GM12878 (cell line): ENCODE measurements around the gene NONO. TPM values are rescaled to one million over a fixed set of nuclear protein-coding genes. Genes with fewer than 3 reads are reported as not detected.

Source experiments
- ATAC-seq: fragments of 200-7000 bp; cut with Tn5 transposase; 3 replicates; pipeline ENCODE4 v1.9.1; 2020; ENCODE audit warnings: mild to moderate bottlenecking, moderate library complexity
- BruUV-seq: library from RNA; stranded (reverse); fragments of 400-500 nt; replicated peaks from 2 replicates; lab custom pipeline; 2021; lab: Mats Ljungman, UMichigan
- CTCF ChIA-PET: fragments of 300-600 bp; sonication (Branson Sonifier 250); formaldehyde crosslinking; extraction: SDS; loops from one replicate; lab custom pipeline; 2021; ENCODE audit warnings: inconsistent platforms; lab: Yijun Ruan, JAX
- POLR2A ChIA-PET: fragments of 350-600 bp; formaldehyde crosslinking; extraction: SDS; loops from one replicate; lab custom pipeline; 2021; ENCODE audit warnings: inconsistent platforms; lab: Charles Lee
- RAD21 ChIA-PET: fragments of 300-600 bp; sonication (Branson Sonifier 250); formaldehyde crosslinking; loops from one replicate; lab custom pipeline; 2023; ENCODE audit warnings: antibody characterized with exemption; ENCODE audit not compliant: unreplicated experiment; lab: Charles Lee
- SMC1A ChIA-PET: fragments of 300-600 bp; sonication (Branson Sonifier 250); formaldehyde crosslinking; loops from one replicate; lab custom pipeline; 2023; ENCODE audit not compliant: unreplicated experiment, uncharacterized antibody; lab: Charles Lee
- DNase-seq: peaks from one replicate; pipeline ENCODE4 v3.0.0-alpha.2; 2011; ENCODE audit warnings: low read depth, low spot score
- FAIRE-seq: peaks from 3 replicates; lab custom pipeline; 2011; peaks lifted over from hg19 to GRCh38; lab: Jason Lieb, UNC
- H2AFZ ChIP-seq: 2 replicates; pipeline ENCODE4 v1.6.0; 2011; ENCODE audit warnings: low read depth, low read length, control low read depth; ENCODE audit not compliant: control insufficient read depth
- H3K27ac ChIP-seq: 2 replicates; pipeline ENCODE4 v1.5.1; 2011; ENCODE audit warnings: control low read depth; ENCODE audit not compliant: control insufficient read depth, insufficient read depth
- H3K27me3 ChIP-seq, 2 experiments: replicated peaks in 1 of 2; 2 replicates each; pipeline versions ENCODE4 v1.6.0 to v1.6.1; 2011; ENCODE audit warnings: low read length in 1 of 2; ENCODE audit not compliant: control insufficient read depth in 2 of 2, insufficient read depth in 2 of 2
- H3K36me3 ChIP-seq, 2 experiments: 2 replicates each; pipeline ENCODE4 v1.5.1; 2011; ENCODE audit warnings: low read length in 1 of 2; ENCODE audit not compliant: control insufficient read depth in 2 of 2, insufficient read depth in 2 of 2
- H3K4me1 ChIP-seq: 2 replicates; pipeline ENCODE4 v1.6.1; 2011; ENCODE audit warnings: mild to moderate bottlenecking, low read length, moderate library complexity, mixed read lengths; ENCODE audit not compliant: control insufficient read depth, insufficient read depth
- H3K4me2 ChIP-seq: 2 replicates; pipeline ENCODE4 v1.6.0; 2011; ENCODE audit warnings: control low read depth; ENCODE audit not compliant: control insufficient read depth, insufficient read depth
- H3K4me3 ChIP-seq: fragments of 200-600 bp; sonication (generic); 2 replicates; pipeline ENCODE4 v1.5.1; 2016
- H3K79me2 ChIP-seq: 2 replicates; pipeline ENCODE4 v1.6.0; 2011; ENCODE audit warnings: low read length; ENCODE audit not compliant: control insufficient read depth, insufficient read depth
- H3K9ac ChIP-seq: 2 replicates; pipeline ENCODE4 v1.8.0; 2011; ENCODE audit warnings: low read length, control low read depth, mixed read lengths; ENCODE audit not compliant: control insufficient read depth, insufficient read depth
- H3K9me3 ChIP-seq: replicated peaks from 3 replicates; pipeline ENCODE4 v1.5.1; 2011; ENCODE audit warnings: mild to moderate bottlenecking, low read length; ENCODE audit not compliant: control insufficient read depth, insufficient read depth
- H4K20me1 ChIP-seq: 2 replicates; pipeline ENCODE4 v1.6.0; 2011; ENCODE audit not compliant: control insufficient read depth, insufficient read depth
- BACH1 ChIP-seq: fragments of 450-650 bp; IDR thresholded peaks from 2 replicates; pipeline ENCODE4 v1.6.1; 2017; ENCODE audit warnings: mild to moderate bottlenecking, borderline replicate concordance
- CHD1 ChIP-seq: IDR thresholded peaks from 2 replicates; pipeline ENCODE4 v1.6.1; 2012; ENCODE audit warnings: low read depth, low read length, improper control_type of control experiment
- CUX1 ChIP-seq: IDR thresholded peaks from 2 replicates; pipeline ENCODE4 v1.6.1; 2012; ENCODE audit warnings: improper control_type of control experiment, low read depth, low read length; ENCODE audit not compliant: insufficient replicate concordance
- DPF2 ChIP-seq: fragments of 450-650 bp; IDR thresholded peaks from 2 replicates; pipeline ENCODE4 v1.6.1; 2017; ENCODE audit warnings: mild to moderate bottlenecking
- ELK1 ChIP-seq: IDR thresholded peaks from 2 replicates; pipeline ENCODE4 v1.6.1; 2012; ENCODE audit warnings: low read depth, low read length, improper control_type of control experiment
- EZH2 ChIP-seq: IDR thresholded peaks from 2 replicates; pipeline ENCODE4 v1.6.1; 2012; ENCODE audit warnings: low read depth, mild to moderate bottlenecking, control low read depth, inconsistent platforms, low read length, borderline replicate concordance; ENCODE audit not compliant: control insufficient read depth
- HDAC2 ChIP-seq: fragments of 200-600 bp; sonication (generic); IDR thresholded peaks from 2 replicates; pipeline ENCODE4 v1.6.1; 2017
- KDM1A ChIP-seq: fragments of 200-600 bp; sonication (generic); IDR thresholded peaks from 2 replicates; pipeline ENCODE4 v1.6.1; 2016; ENCODE audit warnings: borderline replicate concordance
- MTA3 ChIP-seq: IDR thresholded peaks from 2 replicates; pipeline ENCODE4 v1.6.1; 2012; ENCODE audit warnings: low read length, inconsistent platforms, borderline replicate concordance
- NR2C1 ChIP-seq: fragments of 450-650 bp; IDR thresholded peaks from 2 replicates; pipeline ENCODE4 v1.6.1; 2017; ENCODE audit warnings: antibody characterized with exemption, mild to moderate bottlenecking, moderate library complexity
- NR2F1 ChIP-seq: fragments of 450-650 bp; conservative IDR thresholded peaks from 2 replicates; pipeline ENCODE4 v1.6.1; 2017; ENCODE audit warnings: mild to moderate bottlenecking
- POLR2A ChIP-seq: IDR thresholded peaks from 2 replicates; pipeline ENCODE4 v1.6.1; 2011; ENCODE audit warnings: low read depth, mild to moderate bottlenecking, low read length
- POLR2AphosphoS5 ChIP-seq: IDR thresholded peaks from 2 replicates; pipeline ENCODE4 v1.6.1; 2011; ENCODE audit warnings: mild to moderate bottlenecking, low read length, inconsistent platforms
- RAD51 ChIP-seq: fragments of 450-650 bp; IDR thresholded peaks from 2 replicates; pipeline ENCODE4 v1.6.1; 2016; ENCODE audit warnings: moderate library complexity, mild to moderate bottlenecking, inconsistent platforms
- WGBS: methylation state at CpG from one replicate; pipeline ENCODE4 v1.1.6; 2016; ENCODE audit warnings: low lambda C conversion rate; ENCODE audit not compliant: insufficient replicate concordance, insufficient coverage; ENCODE audit errors: missing lambda C conversion rate; 5-methylcytosine and 5-hydroxymethylcytosine counted together
- in situ Hi-C: fragments of 300-500 bp; cut with MboI; formaldehyde crosslinking; loops from 9 replicates; pipeline ENCODE4 v1.14.3; 2018; ENCODE audit warnings: mixed read lengths
- intact Hi-C: fragments of 100-400 bp; cut with micrococcal nuclease; formaldehyde crosslinking; loops from one replicate; pipeline ENCODE4 v1.14.2; 2022; ENCODE audit not compliant: unreplicated experiment
- polyA plus RNA-seq, 11 experiments: library from polyadenylated mRNA; depleted of rRNA in 4 of 11; unstranded in 6 of 11; stranded (reverse) in 5 of 11; fragments of >200 nt; fragmentation: Nextera tagmentation in 4 of 11; fragmentation: Illumina TruSeq in 1 of 11; extraction: Ambion mirVana in 4 of 11; extraction: Trizol in 1 of 11; gene quantifications; 1 replicate in 1 of 11; 2 replicates in 10 of 11; pipeline versions ENCODE4 v1.2.1 to v1.2.3, GENCODE V29; 2011 to 2016; ENCODE audit warnings: inconsistent platforms in 2 of 11, missing spikeins in 2 of 11, low read depth in 1 of 11
- total RNA-seq, 4 experiments: library from RNA; depleted of rRNA in 3 of 4; stranded (reverse); fragments of >200 nt in 3 of 4; fragmentation: Illumina TruSeq in 1 of 4; extraction: Trizol in 1 of 4; gene quantifications; 2 replicates each; pipeline versions ENCODE4 v1.2.1 to v1.2.3, GENCODE V29; 2013 to 2021

Gene NONO
- total and polyA plus RNA-seq, 10 of the 15 experiments (the other 5 are each of a cell fraction or from before 2014, with no cell fraction given) = 206 to 505 (median 373) TPM

- TF ChIP-seq ELK1 (no peak), DPF2 (no peak), CHD1 (no peak), MTA3 (no peak), POLR2A (peak; percentile 69)
Observed at GRCh38 chrX:71254092-71254963, 29.1 kb upstream of the NONO start, which contains the start of gene ZMYM3 (continued).

GRCh38 chrX:71256051-71256450 lies 27.4 kb upstream of the NONO start:
- no TSS peak for BruUV-seq
- DNase-seq = no peak
- Histone ChIP-seq H3K4me2 (peak overlapping the region; percentile 71; the same call in 1 of the 2 replicates), H3K36me3 (no peaks in the 10 kb centered on the region), H2AFZ (no peak overlapping the region), H3K4me3 (no peak overlapping the region), H3K4me1 (peaks cover 6% of the 10 kb centered on the region; the same call in 1 of the 2 replicates), H3K27me3 (no peaks in the 10 kb centered on the region), H3K79me2 (peaks cover 13% of the 10 kb centered on the region), H4K20me1 (no peaks in the 10 kb centered on the region), H3K9ac (no peak overlapping the region), H3K27ac (no peak overlapping the region), H3K9me3 (no peaks in the 10 kb centered on the region)
- ChIA-PET RAD21 (no interaction called here), POLR2A (interaction anchor here (2.4 kb wide), 1 partner anchor 28 kb away, joined by 18 read pairs; the partner anchor contains the start of gene NONO), SMC1A (interaction anchor here (1.2 kb wide), 1 partner anchor 59 kb away, joined by 4 read pairs; no protein-coding TSS in a partner anchor), CTCF (interaction anchor here (1.7 kb wide), 1 partner anchor 276 kb away, joined by 4 read pairs; no protein-coding TSS in a partner anchor)
- no peak for TF ChIP-seq CUX1
- TF ChIP-seq MTA3 = no peak
- TF ChIP-seq NR2F1 = no peak
- no peak for TF ChIP-seq EZH2
- no peak for TF ChIP-seq KDM1A
- TF ChIP-seq NR2C1 = no peak
- no peak for TF ChIP-seq POLR2AphosphoS5
- TF ChIP-seq HDAC2 = no peak
- TF ChIP-seq RAD51 = no peak
- TF ChIP-seq BACH1 = no peak
- intact Hi-C loops = no loop called here
- FAIRE-seq = no peak
- in situ Hi-C loops = no loop called here
- WGBS = 82% methylated on average over 6 of the region's 6 CpGs
- no peak for ATAC-seq
